ENCODE results near the gene LHX6.

LHX6 gene

DNA sequence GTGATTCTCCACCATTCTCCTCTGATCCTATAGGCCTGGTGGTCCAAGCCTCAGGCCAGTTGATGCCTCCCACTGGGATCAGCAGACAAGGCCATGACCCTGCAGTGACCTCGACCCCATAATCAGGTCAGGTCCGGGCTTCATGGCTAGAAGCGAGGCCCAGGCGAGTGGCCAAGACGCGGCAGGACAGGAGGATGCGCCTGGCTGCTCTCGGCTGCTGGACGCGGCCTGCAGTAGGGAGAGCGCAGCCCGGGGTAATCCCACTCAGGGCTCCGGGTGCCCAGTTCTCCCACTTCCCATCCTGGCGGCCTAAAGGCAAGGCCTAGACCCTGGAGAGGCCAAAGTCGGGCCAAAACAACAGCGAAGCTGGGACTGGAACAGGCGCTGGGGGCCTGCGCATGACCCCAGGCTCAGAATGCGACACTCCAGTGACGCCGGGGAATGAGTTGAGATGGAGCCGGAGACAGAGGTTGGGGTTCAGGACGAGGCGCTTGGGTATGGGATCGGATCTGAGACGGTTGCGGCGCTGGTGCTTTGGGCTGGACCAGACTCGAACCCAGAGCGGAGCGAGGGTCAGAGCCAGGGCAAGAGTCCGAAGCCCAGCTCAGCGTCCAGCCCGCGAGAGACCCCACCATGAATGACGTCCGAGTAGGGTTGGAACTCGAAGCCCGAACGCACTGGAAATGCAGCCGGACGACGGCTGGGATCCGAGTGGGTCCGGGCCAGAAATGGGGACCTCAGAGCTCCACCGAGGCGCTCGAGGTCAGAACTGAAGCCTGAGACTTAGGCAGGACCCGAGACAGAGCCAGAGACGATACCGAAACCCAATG is 3.2 kb downstream of the LHX6 start:
- TF ChIP-seq CTCF (conservative IDR thresholded peaks at IDR 0.05) (no peak), ZFX (IDR thresholded peaks at IDR 0.05) (no peak)
- no peak overlapping the region for H3K27ac ChIP-seq

GRCh38 chr9:122223435-122223834 is 5.3 kb downstream of the LHX6 start:
- no peak overlapping the region for H3K27ac ChIP-seq
- TF ChIP-seq CTCF (conservative IDR thresholded peaks at IDR 0.05) (no peak), ZFX (IDR thresholded peaks at IDR 0.05) (no peak)

GRCh38 chr9:122222791-122223190 is 6.0 kb downstream of the LHX6 start:
- H3K27ac ChIP-seq = no peak overlapping the region
- no peak for TF ChIP-seq ZFX (IDR thresholded peaks at IDR 0.05)
- TF ChIP-seq CTCF (conservative IDR thresholded peaks at IDR 0.05) = no peak

DNA sequence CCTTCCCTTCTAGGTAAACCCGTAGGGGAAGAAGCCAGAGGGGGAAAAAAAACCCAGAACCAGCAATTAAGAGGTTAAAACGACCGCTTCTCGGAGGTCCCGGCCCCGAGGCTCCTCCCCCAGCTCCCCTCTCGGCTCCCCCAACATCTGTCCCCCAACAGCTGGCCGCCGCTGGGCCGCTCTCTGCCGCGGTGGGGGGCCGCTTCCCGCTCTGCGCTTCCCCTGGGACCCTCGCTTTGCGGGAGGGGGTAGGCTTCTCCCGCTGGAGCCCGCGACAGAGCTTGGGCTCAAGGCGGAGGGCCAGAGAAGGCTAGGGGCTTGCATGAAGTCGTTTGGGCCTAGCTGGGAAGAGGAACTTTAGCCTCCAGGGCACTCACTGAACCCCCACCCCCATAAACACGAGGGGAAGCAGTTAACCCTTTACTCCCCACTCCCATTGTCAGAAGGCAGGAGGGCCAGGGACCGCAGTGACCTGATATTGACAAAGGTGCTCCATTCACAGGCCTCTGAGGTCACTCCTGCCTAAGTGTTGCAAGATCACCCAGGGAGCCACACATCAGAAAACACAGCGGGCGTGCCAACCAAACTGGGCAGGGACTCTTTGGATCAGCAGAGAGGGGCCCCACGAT is 7.5 kb downstream of the LHX6 start:
- H3K27ac ChIP-seq = no peak overlapping the region
- no peak for TF ChIP-seq CTCF (conservative IDR thresholded peaks at IDR 0.05)

DNA sequence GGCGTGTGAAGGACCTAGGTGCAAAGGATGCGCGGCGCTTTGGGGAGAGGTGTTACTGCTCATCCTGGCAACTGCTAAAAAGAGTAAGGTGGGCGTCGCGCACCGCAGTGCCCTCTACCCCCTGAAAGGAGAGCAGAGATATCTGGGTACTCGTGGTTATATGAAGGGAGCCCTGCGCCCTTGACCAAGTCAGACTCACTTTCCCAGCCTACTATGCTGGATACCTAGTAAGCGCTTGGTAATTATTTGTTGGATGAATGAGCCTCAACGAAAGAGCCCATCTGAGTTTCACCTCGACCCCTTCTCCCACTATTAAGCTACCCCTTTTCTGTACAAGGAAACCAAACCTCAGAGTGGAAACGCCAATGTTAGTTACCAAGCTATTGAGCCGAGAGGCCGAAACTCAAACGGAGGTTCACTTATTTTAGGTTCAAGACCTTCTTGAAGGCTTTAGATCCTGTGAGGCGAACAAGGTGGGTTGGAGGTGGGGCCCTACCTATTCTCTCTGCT is 8.0 kb downstream of the LHX6 start:
- no peak overlapping the region for H3K27ac ChIP-seq
- TF ChIP-seq ZFX (IDR thresholded peaks at IDR 0.05) (no peak), CTCF (conservative IDR thresholded peaks at IDR 0.05) (no peak)

DNA sequence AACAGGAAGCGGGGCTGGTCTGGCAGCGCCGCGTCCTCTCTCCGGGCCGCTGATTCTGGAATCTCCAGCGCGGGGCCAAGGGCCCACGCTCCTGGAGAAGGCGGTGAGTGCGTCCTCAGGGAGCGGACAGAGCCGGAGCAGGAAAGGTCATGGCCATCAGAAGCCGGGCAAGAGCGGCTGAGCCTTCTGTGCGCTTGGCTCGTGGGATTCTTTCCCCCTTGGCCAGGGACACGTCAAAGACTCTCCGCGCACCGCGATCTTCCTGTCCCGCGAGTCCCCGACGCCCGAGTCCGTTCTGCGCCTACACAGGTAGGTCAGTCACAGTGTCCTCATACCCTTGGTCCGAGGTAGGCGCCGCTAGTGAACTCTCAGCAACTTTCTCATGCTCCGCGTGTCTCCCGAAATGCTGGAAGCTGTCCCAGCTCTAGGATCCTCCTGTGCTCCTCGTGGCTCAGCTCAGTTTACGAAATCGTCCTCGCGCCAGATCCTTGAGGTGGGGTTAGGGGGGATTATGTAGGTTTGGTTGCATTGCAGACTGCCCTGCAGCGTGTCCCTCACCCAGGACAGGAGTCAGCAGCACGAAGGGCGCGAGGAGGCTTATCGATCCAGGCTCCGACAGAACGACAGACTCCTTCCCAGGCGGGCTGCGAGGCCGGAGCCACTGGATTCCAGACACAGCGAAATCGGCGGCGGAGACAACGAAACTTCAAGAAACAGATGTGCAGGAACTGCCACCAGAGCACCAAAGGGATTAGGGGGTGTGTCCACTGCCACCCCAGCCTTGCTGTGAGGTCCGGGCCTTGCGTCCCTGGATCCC is 8.7 kb downstream of the LHX6 start:
- H3K27ac ChIP-seq = no peak overlapping the region
- TF ChIP-seq CTCF (conservative IDR thresholded peaks at IDR 0.05) (no peak), ZFX (IDR thresholded peaks at IDR 0.05) (no peak)
